Retinal pigment epithelial cell (primary cell): Measurements from ENCODE around the gene CCDC57.
"Not testable (repeated sequence)": the region's sequence is repeated elsewhere in the genome, so short reads cannot be mapped to it uniquely, and the experiment has no call there.

Experiments
- DNase-seq: peaks from one replicate; pipeline ENCODE4 v3.0.0-alpha.2; 2010; ENCODE audit warnings: low read depth
- H3K4me3 ChIP-seq: 2 replicates; pipeline ENCODE4 v1.5.1; 2011; ENCODE audit warnings: mild to moderate bottlenecking, low read length, control low read depth, moderate library complexity
- TF ChIP-seq, protein P1 (sequence below): conservative IDR thresholded peaks from 2 replicates; pipeline ENCODE4 v1.5.1; 2011; ENCODE audit warnings: low read depth, low read length, control low read depth, inconsistent platforms

CCDC57 gene

DNA sequence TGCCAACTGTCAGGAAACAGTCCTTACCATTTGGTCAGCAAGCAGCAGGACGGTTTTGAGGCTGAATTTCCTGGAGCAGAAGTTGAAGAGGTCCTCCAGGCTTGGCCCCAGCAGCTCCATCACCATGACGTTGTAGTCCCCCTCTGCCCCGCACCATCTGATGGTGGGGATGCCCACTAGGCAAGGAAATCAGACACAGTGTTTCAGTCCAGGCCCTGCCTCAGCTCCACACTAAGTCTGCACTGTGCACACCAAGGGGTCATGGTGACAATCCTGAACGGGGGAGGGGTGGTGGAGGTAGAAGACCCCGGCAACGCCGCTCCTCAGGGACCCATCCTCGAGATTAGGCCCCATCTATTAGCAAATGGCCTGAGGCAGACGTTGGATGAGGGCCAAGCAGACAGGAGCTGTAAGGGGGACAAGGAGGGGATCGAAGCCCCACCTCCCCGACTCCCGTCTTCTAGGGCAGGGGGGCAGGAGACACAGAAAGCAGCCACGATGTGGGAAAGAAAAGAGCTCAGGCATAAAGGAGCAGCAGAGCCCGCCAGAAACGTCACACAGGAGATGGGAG lies 42.8 kb upstream of the CCDC57 start:
- no peak for DNase-seq
- H3K4me3 ChIP-seq, result no peak overlapping the region
- TF ChIP-seq, protein P1, sequence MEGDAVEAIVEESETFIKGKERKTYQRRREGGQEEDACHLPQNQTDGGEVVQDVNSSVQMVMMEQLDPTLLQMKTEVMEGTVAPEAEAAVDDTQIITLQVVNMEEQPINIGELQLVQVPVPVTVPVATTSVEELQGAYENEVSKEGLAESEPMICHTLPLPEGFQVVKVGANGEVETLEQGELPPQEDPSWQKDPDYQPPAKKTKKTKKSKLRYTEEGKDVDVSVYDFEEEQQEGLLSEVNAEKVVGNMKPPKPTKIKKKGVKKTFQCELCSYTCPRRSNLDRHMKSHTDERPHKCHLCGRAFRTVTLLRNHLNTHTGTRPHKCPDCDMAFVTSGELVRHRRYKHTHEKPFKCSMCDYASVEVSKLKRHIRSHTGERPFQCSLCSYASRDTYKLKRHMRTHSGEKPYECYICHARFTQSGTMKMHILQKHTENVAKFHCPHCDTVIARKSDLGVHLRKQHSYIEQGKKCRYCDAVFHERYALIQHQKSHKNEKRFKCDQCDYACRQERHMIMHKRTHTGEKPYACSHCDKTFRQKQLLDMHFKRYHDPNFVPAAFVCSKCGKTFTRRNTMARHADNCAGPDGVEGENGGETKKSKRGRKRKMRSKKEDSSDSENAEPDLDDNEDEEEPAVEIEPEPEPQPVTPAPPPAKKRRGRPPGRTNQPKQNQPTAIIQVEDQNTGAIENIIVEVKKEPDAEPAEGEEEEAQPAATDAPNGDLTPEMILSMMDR, result no peak

DNA sequence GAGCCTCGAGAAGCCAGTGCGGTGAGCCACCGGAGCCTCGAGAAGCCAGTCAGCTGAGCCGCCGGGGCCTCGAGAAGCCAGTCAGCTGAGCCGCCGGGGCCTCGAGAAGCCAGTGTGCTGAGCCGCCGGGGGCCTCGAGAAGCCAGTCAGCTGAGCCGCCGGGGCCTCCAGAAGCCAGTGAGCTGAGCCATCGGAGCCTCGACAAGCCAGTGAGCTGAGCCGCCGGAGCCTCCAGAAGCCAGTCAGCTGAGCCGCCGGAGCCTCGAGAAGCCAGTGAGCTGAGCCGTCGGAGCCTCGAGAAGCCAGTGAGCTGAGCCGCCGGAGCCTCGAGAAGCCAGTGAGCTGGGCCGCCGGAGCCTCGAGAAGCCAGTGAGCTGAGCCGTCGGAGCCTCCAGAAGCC lies 42.1 kb upstream of the CCDC57 start:
- DNase-seq, H3K4me3 ChIP-seq: not testable (repeated sequence)

DNA sequence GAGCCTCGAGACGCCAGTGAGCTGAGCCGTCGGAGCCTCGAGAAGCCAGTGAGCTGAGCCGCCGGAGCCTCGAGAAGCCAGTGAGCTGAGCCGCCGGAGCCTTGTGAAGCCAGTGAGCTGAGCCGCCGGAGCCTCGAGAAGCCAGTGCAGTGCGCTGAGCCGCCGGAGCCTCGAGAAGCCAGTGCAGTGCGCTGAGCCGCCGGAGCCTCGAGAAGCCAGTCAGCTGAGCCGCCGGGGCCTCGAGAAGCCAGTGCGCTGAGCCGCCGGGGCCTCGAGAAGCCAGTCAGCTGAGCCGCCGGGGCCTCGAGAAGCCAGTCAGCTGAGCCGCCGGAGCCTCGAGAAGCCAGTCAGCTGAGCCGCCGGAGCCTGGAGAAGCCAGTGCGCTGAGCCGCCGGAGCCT lies 41.5 kb upstream of the CCDC57 start:
- not testable (repeated sequence) for DNase-seq, H3K4me3 ChIP-seq

DNA sequence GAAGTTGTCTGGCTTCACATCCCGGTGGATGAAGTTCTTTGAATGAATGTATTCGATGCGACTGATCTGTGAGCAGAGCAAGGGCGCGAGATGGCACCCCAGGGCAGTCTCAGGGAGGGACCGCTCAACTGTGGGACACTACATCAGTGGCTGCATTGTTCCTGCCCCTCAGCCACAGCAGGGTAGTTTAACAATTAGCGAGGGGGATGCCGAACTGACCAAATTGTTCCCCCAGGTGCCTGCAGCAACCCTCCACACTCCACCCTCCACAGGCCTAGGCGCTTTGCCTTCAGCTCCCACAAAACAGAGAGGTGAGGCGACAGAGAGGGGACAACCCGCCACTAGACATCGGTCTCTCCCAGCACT lies 40.5 kb upstream of the CCDC57 start:
- TF ChIP-seq, protein P1, result no peak
- no peak overlapping the region for H3K4me3 ChIP-seq
- DNase-seq, result no peak

DNA sequence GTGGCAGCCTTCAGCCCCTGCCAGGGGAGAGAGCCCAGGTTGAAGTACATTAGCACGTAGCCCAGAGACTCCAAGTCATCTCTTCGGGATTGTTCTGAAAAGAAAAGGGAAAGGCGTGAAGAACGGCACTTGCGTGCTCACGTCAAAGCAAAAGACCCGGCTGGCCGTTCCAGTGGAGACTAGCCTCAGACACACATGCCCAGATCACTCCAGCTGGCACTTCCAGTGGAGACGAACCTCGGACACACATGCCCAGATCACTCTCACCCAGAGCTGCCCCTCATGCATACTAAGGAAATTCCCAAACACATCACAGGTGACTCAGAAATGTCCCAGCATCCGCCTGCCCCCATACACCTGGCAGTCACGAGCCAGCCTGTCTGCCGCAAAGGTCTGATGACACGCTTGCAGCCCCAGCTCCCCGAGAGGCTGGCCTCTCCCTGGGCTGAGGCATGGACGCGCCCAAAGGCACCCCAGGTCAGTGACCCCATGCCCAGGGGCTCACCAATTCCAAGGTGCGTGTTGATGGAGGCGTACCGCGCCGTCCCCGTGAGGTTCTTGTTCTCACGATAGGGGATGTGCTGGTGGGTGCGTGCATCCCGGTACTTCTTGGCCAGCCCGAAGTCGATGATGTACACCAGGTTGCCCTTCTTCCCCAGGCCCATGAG lies 40.0 kb upstream of the CCDC57 start:
- no peak for DNase-seq
- TF ChIP-seq, protein P1, result no peak
- H3K4me3 ChIP-seq, result no peak overlapping the region

DNA sequence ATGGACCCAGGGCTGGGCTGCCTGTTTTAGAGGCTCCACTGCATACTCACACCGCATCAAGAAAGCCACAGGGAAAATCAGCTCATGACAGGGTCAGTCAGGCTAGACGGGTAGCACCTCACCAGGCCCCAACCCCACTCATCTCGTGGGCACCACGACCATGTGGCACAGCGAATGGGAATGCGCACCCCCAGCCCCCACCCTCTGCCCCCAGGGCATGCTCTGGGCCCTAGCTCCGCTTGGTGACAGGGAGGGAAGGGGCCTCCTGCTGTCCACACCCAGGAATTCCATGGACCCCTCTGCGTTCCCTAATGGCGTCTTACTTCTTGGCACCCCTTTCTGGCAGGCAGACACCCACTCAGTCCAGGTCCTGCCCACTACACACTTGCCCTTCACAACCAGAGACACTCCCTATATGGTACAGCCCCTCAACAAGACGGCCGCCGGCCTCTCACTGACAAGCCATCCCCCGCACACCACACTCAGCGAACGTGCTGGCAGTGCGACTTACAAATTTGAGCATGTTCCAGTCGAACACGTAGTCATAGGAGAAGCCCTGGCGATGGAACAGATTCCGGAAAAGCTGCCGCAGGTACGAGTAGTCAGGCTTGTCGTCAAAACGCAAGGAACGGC lies 38.3 kb upstream of the CCDC57 start:
- H3K4me3 ChIP-seq, result no peak overlapping the region
- TF ChIP-seq, protein P1, result no peak
- no peak for DNase-seq

DNA sequence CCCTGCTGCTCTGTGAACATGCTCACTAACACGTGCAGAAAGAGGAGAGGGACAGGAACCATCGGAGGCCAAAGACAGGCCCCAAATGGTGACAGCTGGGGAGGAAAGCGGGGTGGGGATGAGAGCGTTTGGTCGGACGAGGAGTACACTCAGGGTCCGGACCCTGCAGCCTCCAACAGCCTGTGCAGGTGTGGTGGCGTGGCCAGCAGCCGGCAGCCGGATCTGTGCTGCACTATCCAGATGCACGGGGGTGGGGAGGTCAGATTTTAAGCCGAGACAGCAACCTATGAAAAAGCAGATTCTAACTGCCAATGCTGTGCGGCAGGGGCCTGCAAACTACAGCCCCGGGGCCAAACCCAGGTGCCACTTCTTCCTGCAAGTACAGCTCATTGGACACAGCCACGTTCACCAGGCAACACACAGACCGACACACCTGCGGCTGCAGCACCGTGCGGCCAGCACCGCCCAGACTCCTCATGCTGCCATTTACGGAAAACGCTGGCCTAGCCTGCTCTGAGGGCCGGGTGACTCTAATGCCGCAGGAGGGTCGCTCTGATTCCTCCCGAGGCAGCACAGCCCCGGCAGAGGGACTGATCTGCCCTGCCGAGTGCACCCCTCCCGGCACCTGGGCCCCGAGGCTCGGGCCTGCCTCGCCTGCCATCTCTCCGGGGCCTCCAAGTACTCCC lies 37.4 kb upstream of the CCDC57 start:
- TF ChIP-seq, protein P1, result no peak

More for the DNA sequence above, 37.4 kb upstream of the CCDC57 start:
- no peak overlapping the region for H3K4me3 ChIP-seq
- no peak for DNase-seq
